Measurements from ENCODE around the gene DCLRE1C. TPM values are rescaled to one million over a fixed set of nuclear protein-coding genes. Genes with fewer than 3 reads are reported as not detected.

DCLRE1C gene
- total and polyA plus RNA-seq, 2 of the 8 experiments (the other 6 are each of a cell fraction or from before 2014, with no cell fraction given): 0.77 to 7.4 TPM

- H3K56ac ChIP-seq (replicated peaks; ENCODE audit: insufficient read length, low read depth, low read length): no peak overlapping the region
- peaks cover 0 to 7% of the 10 kb centered on the region in 2 experiments; a peak in 1 of 4 replicates for H3K9me3 ChIP-seq (ENCODE audit: insufficient read depth in 2 of 2, low read depth in 1 of 2, low read length in 1 of 2)
- H3K79me2 ChIP-seq (ENCODE audit: control insufficient read depth in 1 of 2, insufficient read depth in 2 of 2, low read length in 2 of 2): no peaks in the 10 kb centered on the region
- no peaks in the 10 kb centered on the region for H3K23me2 ChIP-seq (ENCODE audit: low read depth, low read length)
- no peaks in the 10 kb centered on the region for H4K20me1 ChIP-seq (replicated peaks in 1 of 2; ENCODE audit: control insufficient read depth in 1 of 2, insufficient read depth in 2 of 2, low read length in 2 of 2)
- no peak overlapping the region for H4K91ac ChIP-seq (replicated peaks; ENCODE audit: insufficient read length, low read length)
- H3K27me3 ChIP-seq (replicated peaks in 1 of 4; ENCODE audit: control insufficient read depth in 3 of 4, extremely low read depth in 1 of 4, insufficient read depth in 3 of 4, low read length in 3 of 4): no peaks in the 10 kb centered on the region
- no peak overlapping the region for H3K23ac ChIP-seq (ENCODE audit: insufficient read length)
- H3K4me3 ChIP-seq (ENCODE audit: extremely low read depth in 1 of 4, insufficient read depth in 2 of 4, low read depth in 3 of 4, low read length in 4 of 4): no peak overlapping the region
- H3K14ac ChIP-seq (ENCODE audit: insufficient read length): no peak overlapping the region
- H2BK15ac ChIP-seq (ENCODE audit: low read length): no peak overlapping the region
- no peak overlapping the region for H2AFZ ChIP-seq (ENCODE audit: low read length)
- H3K4me2 ChIP-seq (ENCODE audit: insufficient read depth in 1 of 2, low read depth in 2 of 2, low read length in 2 of 2): no peak overlapping the region
- peaks cover 0 to 33% (median 15%) of the 10 kb centered on the region in 4 experiments; a peak in 6 of 8 replicates for H3K36me3 ChIP-seq (ENCODE audit: control insufficient read depth in 2 of 4, insufficient read depth in 4 of 4, low read length in 3 of 4)
- H3K79me1 ChIP-seq (ENCODE audit: low read depth, low read length): no peaks in the 10 kb centered on the region
- FAIRE-seq: no peak
- no peaks in the 10 kb centered on the region for H3K4me1 ChIP-seq (replicated peaks in 1 of 4; ENCODE audit: control insufficient read depth in 3 of 4, insufficient read depth in 4 of 4, low read length in 3 of 4)
- 94% methylated on average over 2 of the region's 2 CpGs; no CpG with 5 or more reads in 1 of the 2 experiments for WGBS, 2 experiments (ENCODE audit: extremely low coverage in 1 of 2, insufficient coverage in 1 of 2, insufficient read length in 1 of 2, insufficient replicate concordance in 2 of 2, low coverage in 1 of 2, low lambda C conversion rate in 2 of 2, missing lambda C conversion rate in 1 of 2)
- CTCF ChIA-PET (ENCODE audit: partially characterized antibody): interaction anchor here (1.4 kb wide), 1 partner anchor 12 kb away, joined by 3 read pairs; no protein-coding TSS in a partner anchor
- H2BK5ac ChIP-seq (ENCODE audit: low read depth, low read length): no peak overlapping the region
- no peak overlapping the region for H4K8ac ChIP-seq (ENCODE audit: extremely low read depth, insufficient read depth, low read length)
- no peak overlapping the region for H2BK12ac ChIP-seq (ENCODE audit: low read depth, low read length)
- H2BK20ac ChIP-seq (ENCODE audit: low read length): no peak overlapping the region
- no peak overlapping the region for H3K27ac ChIP-seq (ENCODE audit: low read depth, low read length)
- POLR2A ChIA-PET (ENCODE audit: partially characterized antibody): interaction anchor here (0.5 kb wide), 1 partner anchor 213 kb away, joined by 4 read pairs; no protein-coding TSS in a partner anchor
- H4K5ac ChIP-seq (ENCODE audit: insufficient read length, low read depth, low read length): no peak overlapping the region
- no peak overlapping the region for H3K18ac ChIP-seq (ENCODE audit: extremely low read depth, low read length)
- H2AK5ac ChIP-seq (ENCODE audit: low read depth, low read length): no peak overlapping the region
- H2BK120ac ChIP-seq (replicated peaks; ENCODE audit: low read depth, low read length): no peak overlapping the region
- H3K4ac ChIP-seq (replicated peaks; ENCODE audit: insufficient read length, low read depth, low read length): no peak overlapping the region
- DNase-seq (ENCODE audit: low read depth in 1 of 2, low spot score in 2 of 2): no peak
- no peak overlapping the region for H3K9ac ChIP-seq (replicated peaks in 1 of 4; ENCODE audit: extremely low read depth in 1 of 4, low read depth in 3 of 4, low read length in 3 of 4)
- no peak for TF ChIP-seq SIN3A (conservative IDR thresholded peaks at IDR 0.05 in 1 of 2, IDR thresholded peaks at IDR 0.05 in 1 of 2; ENCODE audit: low read depth in 1 of 2, low read length in 2 of 2)
- TF ChIP-seq, protein P1, sequence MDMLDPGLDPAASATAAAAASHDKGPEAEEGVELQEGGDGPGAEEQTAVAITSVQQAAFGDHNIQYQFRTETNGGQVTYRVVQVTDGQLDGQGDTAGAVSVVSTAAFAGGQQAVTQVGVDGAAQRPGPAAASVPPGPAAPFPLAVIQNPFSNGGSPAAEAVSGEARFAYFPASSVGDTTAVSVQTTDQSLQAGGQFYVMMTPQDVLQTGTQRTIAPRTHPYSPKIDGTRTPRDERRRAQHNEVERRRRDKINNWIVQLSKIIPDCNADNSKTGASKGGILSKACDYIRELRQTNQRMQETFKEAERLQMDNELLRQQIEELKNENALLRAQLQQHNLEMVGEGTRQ (IDR thresholded peaks at IDR 0.05; ENCODE audit: low read length): no peak
Measured at GRCh38 chr10:14916600-14916999, 37.3 kb downstream of the DCLRE1C start.

All from H1 (cell line).